ENCODE measurements around the gene DDX55. TPM values are rescaled to one million over a fixed set of nuclear protein-coding genes. Genes with fewer than 3 reads are reported as not detected.

Gene DDX55
- polyA plus RNA-seq, 1 of the 3 experiments (the other 2 are of a cell fraction): 25.8 TPM

DNA sequence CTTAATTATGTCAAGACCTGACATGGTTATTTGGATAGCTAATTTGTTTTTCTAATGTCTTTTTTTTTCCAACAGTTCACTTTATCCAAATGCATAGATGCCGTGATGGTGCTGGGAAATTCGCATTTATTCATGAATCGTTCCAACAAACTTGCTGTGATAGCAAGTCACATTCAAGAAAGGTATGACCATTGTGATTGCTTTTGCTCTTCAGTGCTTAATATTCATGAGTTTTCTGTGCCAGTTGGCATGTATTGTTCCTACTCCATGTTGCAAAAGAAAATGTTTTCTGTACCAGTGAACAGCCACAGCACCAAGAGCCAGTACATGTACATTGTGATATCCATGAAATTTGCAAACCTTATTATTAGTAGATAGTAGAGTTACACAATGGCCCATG lies 43.5 kb downstream of the DDX55 start (continued):
- TF ChIP-seq, protein P1, sequence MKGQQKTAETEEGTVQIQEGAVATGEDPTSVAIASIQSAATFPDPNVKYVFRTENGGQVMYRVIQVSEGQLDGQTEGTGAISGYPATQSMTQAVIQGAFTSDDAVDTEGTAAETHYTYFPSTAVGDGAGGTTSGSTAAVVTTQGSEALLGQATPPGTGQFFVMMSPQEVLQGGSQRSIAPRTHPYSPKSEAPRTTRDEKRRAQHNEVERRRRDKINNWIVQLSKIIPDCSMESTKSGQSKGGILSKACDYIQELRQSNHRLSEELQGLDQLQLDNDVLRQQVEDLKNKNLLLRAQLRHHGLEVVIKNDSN (IDR thresholded peaks at IDR 0.05; ENCODE audit: borderline replicate concordance, low read depth): no peak
- no peak for TF ChIP-seq TAF1 (IDR thresholded peaks at IDR 0.05; ENCODE audit: borderline replicate concordance, low read depth, low read length)
- TF ChIP-seq GATA2 (CRISPR knock-in tag; IDR thresholded peaks at IDR 0.05): no peak

DNA sequence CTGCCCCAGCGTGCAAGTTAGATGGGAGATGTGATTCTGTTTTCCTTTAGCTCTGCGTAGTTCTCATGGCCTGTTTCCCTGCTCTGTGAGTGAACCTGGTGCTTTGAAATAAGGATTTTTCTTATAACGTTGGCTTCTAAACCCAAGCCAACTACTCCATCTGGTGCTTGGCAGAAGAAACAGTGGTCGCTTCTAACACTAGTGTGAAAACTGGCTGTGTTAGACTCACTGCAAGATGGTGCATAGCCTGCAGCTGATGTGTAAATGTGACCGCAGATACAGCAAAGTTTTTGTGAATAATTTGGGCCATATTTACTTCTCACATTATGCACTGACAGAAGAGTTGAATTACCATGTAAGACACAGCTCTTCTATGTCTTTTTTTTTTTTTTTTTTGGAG lies 44.0 kb downstream of the DDX55 start:
- Histone ChIP-seq H3K9me2 (no peaks in the 10 kb centered on the region), H3K27ac (ENCODE audit: low read depth in 2 of 2, low read length in 1 of 2) (no peak overlapping the region), H3K4me3 (ENCODE audit: low read depth in 2 of 2, low read length in 1 of 2) (no peak overlapping the region), H3K79me2 (ENCODE audit: insufficient read depth) (peaks cover 16% of the 10 kb centered on the region), H2AFZ (ENCODE audit: low read depth) (no peak overlapping the region), H3K9ac (no peak overlapping the region), H4K20me1 (ENCODE audit: insufficient read depth) (no peaks in the 10 kb centered on the region), H3K4me2 (no peak overlapping the region), H3K27me3 (ENCODE audit: insufficient read depth) (no peaks in the 10 kb centered on the region), H3K4me1 (ENCODE audit: control insufficient read depth in 1 of 2, insufficient read depth in 2 of 2, low read depth in 1 of 2, low read length in 1 of 2) (no peaks in the 10 kb centered on the region), H3K9me3 (no peaks in the 10 kb centered on the region), H3F3A (replicated peaks; ENCODE audit: insufficient read depth) (no peaks in the 10 kb centered on the region), H3K36me3 (replicated peaks in 1 of 2; ENCODE audit: control insufficient read depth in 1 of 2, insufficient read depth in 2 of 2, low read length in 1 of 2) (peaks cover 44 to 69% of the 10 kb centered on the region in 2 experiments)
- ChIA-PET POLR2A (no interaction called here), CTCF (no interaction called here)
- DNase-seq: no peak
- WGBS (ENCODE audit: low lambda C conversion rate): 84% methylated on average over 5 of the region's 5 CpGs
- TF ChIP-seq JUND (IDR thresholded peaks at IDR 0.05): no peak

DNA sequence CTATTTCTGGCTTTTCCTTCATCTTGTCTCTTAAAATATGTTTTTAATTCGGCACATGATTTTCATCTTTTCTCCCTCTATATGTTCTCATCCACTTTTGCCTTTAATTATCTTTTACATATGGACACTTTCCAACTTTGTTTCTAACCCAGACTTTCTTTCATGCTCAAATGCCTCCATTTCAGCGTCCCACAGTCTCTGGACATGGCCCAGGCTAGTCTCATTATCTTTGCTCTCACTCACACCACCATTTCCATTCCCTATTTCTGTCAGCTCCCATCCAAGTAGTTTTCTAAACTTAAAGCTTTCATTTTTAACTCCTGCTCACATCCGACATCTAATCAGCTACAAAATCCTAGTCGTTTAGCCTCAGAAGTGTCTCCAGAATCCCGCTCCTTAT lies 46.5 kb downstream of the DDX55 start:
- Histone ChIP-seq H3K4me3 (ENCODE audit: low read depth in 2 of 2, low read length in 1 of 2) (no peak overlapping the region), H3K4me2 (no peak overlapping the region), H3K9me2 (no peaks in the 10 kb centered on the region), H3K79me2 (ENCODE audit: insufficient read depth) (peaks cover 4% of the 10 kb centered on the region; the same call in 1 of the 2 replicates), H3K9me3 (no peaks in the 10 kb centered on the region), H4K20me1 (ENCODE audit: insufficient read depth) (no peaks in the 10 kb centered on the region), H3K27ac (ENCODE audit: low read depth in 2 of 2, low read length in 1 of 2) (no peak overlapping the region), H3K9ac (no peak overlapping the region), H2AFZ (ENCODE audit: low read depth) (no peak overlapping the region), H3F3A (replicated peaks; ENCODE audit: insufficient read depth) (no peaks in the 10 kb centered on the region), H3K27me3 (ENCODE audit: insufficient read depth) (no peaks in the 10 kb centered on the region), H3K4me1 (ENCODE audit: control insufficient read depth in 1 of 2, insufficient read depth in 2 of 2, low read depth in 1 of 2, low read length in 1 of 2) (no peaks in the 10 kb centered on the region), H3K36me3 (replicated peaks in 1 of 2; ENCODE audit: control insufficient read depth in 1 of 2, insufficient read depth in 2 of 2, low read length in 1 of 2) (peaks cover 57 to 64% of the 10 kb centered on the region in 2 experiments)
- TF ChIP-seq, protein P2, sequence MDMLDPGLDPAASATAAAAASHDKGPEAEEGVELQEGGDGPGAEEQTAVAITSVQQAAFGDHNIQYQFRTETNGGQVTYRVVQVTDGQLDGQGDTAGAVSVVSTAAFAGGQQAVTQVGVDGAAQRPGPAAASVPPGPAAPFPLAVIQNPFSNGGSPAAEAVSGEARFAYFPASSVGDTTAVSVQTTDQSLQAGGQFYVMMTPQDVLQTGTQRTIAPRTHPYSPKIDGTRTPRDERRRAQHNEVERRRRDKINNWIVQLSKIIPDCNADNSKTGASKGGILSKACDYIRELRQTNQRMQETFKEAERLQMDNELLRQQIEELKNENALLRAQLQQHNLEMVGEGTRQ (IDR thresholded peaks at IDR 0.05; ENCODE audit: borderline replicate concordance, low read depth, low read length): no peak
- no peak for TF ChIP-seq TCF12 (IDR thresholded peaks at IDR 0.05)
- no peak for TF ChIP-seq NRF1 (IDR thresholded peaks at IDR 0.05; ENCODE audit: low read depth, low read length)
- no peak for TF ChIP-seq YY1 (IDR thresholded peaks at IDR 0.05; ENCODE audit: low read depth)
- TF ChIP-seq FOXM1 (IDR thresholded peaks at IDR 0.05; ENCODE audit: low read depth): no peak
- TF ChIP-seq RXRA (IDR thresholded peaks at IDR 0.05; ENCODE audit: borderline replicate concordance, low read depth): no peak
- TF ChIP-seq TAF1 (IDR thresholded peaks at IDR 0.05; ENCODE audit: borderline replicate concordance, low read depth, low read length): no peak
- TF ChIP-seq NFIC (IDR thresholded peaks at IDR 0.05; ENCODE audit: borderline replicate concordance): no peak
- TF ChIP-seq MXI1 (IDR thresholded peaks at IDR 0.05; ENCODE audit: low read depth, low read length): no peak
- no peak for TF ChIP-seq SMC3 (IDR thresholded peaks at IDR 0.05; ENCODE audit: low read depth, low read length)
- TF ChIP-seq, protein P3, sequence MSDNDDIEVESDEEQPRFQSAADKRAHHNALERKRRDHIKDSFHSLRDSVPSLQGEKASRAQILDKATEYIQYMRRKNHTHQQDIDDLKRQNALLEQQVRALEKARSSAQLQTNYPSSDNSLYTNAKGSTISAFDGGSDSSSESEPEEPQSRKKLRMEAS (IDR thresholded peaks at IDR 0.05; ENCODE audit: low read depth): no peak
- TF ChIP-seq JUND (IDR thresholded peaks at IDR 0.05): no peak
- no peak for TF ChIP-seq CHD2 (IDR thresholded peaks at IDR 0.05; ENCODE audit: low read length, partially characterized antibody)
- TF ChIP-seq FOXJ3 (CRISPR knock-in tag; IDR thresholded peaks at IDR 0.05): no peak
- TF ChIP-seq, protein P4, sequence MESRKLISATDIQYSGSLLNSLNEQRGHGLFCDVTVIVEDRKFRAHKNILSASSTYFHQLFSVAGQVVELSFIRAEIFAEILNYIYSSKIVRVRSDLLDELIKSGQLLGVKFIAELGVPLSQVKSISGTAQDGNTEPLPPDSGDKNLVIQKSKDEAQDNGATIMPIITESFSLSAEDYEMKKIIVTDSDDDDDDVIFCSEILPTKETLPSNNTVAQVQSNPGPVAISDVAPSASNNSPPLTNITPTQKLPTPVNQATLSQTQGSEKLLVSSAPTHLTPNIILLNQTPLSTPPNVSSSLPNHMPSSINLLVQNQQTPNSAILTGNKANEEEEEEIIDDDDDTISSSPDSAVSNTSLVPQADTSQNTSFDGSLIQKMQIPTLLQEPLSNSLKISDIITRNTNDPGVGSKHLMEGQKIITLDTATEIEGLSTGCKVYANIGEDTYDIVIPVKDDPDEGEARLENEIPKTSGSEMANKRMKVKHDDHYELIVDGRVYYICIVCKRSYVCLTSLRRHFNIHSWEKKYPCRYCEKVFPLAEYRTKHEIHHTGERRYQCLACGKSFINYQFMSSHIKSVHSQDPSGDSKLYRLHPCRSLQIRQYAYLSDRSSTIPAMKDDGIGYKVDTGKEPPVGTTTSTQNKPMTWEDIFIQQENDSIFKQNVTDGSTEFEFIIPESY (IDR thresholded peaks at IDR 0.05; ENCODE audit: borderline replicate concordance, low read depth): no peak
- TF ChIP-seq, protein P1 (IDR thresholded peaks at IDR 0.05; ENCODE audit: borderline replicate concordance, low read depth): no peak
- TF ChIP-seq POLR2AphosphoS5 (IDR thresholded peaks at IDR 0.05; ENCODE audit: low read depth, low read length): no peak
- WGBS (ENCODE audit: low lambda C conversion rate): 92% methylated on average over 5 of the region's 5 CpGs
- no peak for DNase-seq
- CTCF ChIA-PET: no interaction called here
- POLR2A ChIA-PET: no interaction called here

All from SK-N-SH (cell line).